HG03457 (cell line): Measurements from ENCODE around the gene GPRASP2.
"Not testable (repeated sequence)": the region's sequence is repeated elsewhere in the genome, so short reads cannot be mapped to it uniquely, and the experiment has no call there.

Experiments
- ATAC-seq: cut with Tn5 transposase; IDR thresholded peaks from one replicate; pipeline ENCODE4 v1.9.1; 2021; ENCODE audit warnings: moderate number of reproducible peaks; ENCODE audit not compliant: unreplicated experiment

The GPRASP2 gene

DNA sequence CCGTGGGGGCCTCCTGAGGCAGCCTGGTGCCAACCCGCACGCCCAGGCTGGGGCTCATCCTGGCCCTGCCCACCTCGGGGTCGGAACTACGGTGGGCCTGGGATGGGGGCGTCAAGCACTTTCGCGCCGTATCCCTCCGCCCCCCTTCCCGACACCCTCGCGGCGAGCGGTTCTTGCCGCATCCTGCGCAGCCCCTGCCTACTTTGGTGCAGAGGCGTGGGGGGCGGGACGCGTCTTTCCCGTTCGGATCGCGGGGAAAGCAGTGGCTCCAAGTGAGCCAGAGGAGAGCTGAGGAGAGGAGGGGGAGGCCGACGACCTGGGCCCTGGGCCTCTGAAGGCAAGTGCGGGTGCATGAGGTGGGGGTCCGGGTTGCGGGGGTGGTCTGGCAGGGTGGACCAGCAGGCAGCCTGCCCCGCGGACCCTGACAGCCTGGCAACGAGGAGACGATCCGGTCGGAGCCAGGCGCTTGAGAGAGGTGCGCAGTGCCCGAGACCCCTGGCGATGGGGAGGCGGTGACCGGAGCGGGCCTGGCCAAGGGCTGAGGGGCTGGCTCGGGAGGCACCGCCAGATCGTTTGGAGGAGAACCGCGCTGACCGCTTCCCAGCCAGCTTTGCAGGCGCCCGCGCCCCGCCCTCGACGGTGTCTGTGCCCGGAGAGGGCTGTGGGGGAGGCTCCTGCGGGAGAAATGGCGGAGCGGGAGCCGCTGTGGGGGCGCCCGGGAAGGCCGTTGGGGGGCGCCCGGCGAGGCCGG, at the start of gene GPRASP2:
TSS of gene GPRASP2 (plus strand) at position 233 of the 751 bp plus-strand sequence. CDS start 2,422 bp downstream, outside the sequence.
- ATAC-seq = no peak

DNA sequence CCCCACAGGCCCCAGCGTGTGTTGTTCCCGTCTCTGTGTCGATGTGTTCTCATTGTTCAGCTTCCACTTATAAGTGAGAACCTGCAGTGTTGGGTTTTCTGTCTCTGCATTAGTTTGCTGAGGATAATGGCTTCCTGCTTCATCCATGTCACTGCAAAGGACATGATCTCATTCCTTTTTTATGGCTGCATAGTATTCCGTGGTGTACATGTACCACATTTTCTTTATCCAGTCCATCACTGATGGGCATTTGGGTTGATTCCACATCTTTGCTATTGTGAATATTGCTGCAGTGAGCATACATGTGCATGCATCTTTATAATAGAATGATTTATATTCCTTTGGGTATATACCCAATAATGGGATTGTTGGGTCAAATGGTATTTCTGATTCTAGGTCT, 48.4 kb upstream of the GPRASP2 start:
- not testable (repeated sequence) for ATAC-seq

DNA sequence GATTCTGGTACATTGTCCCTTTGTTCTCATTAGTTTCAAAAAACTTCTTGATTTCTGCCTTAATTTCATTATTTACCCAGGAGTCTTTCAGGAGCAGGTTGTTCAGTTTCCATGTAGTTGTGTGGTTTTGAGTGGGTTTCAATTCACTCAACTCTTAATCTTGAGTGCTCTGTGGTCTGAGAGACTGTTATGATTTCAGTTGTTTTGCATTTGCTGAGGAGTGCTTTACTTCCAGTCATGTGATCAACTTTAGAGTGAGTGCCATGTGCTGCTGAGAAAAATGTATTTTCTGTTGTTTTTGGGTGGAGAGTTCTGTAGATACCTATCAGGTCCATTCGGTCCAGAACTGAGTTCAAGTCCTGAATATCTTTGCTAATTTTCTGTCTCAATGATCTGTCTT, 45.2 kb upstream of the GPRASP2 start:
- ATAC-seq = not testable (repeated sequence)

DNA sequence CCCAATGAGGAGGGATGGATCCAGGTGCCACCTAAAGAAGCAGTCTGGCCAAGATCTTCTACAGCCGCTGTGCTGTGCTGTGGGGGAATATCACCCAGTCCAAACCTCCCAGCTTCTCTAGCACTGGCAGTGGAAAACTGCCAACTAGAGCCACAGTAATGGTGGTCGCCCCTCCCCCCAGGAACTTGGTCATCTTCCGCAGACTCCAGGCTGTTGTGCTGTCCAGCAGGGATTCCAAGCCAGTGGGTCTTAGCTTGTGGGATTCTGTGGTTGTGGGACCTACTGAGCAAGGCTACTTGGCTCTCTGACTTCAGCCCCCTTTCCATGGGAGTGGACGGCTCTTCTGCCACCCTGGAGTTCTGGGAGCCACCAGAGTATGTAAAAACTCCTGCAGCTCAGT, 42.7 kb upstream of the GPRASP2 start:
- no peak for ATAC-seq

DNA sequence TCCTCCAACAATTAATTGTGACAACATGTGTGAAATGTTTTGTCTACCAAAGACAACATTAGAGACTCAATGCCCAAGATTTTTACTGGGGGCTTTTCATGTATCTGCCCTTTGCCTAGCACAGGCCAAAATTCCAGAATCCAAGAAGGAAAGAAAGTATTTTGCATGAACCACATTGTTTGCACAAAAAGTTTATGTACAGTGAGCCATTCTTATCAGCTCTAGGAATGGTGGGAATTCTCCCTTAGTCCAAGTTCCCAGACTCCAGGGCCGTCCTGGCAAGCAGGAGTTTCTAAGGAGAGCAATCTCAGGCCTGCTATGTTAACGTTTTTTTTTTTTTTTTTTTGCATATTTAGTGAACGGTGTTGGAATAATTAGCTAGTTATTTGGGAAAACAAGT, 39.4 kb upstream of the GPRASP2 start:
- no peak for ATAC-seq

DNA sequence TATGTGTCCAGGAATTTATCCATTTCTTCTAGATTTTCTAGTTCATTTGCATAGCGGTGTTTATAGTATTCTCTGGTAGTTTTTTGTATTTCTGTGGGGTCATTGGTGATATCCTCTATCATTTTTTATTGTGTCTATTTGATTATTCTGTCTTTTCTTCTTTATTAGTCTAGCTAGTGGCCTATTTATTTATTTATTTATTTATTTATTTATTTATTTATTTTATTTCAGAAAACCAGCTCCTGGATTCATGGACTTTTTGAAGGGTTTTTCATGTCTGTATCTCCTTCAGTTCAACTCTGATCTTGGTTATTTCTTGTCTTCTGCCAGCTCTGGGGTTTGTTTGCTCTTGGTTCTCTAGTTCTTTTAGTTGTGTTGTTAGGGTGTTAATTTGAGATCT, 34.8 kb upstream of the GPRASP2 start:
- not testable (repeated sequence) for ATAC-seq

DNA sequence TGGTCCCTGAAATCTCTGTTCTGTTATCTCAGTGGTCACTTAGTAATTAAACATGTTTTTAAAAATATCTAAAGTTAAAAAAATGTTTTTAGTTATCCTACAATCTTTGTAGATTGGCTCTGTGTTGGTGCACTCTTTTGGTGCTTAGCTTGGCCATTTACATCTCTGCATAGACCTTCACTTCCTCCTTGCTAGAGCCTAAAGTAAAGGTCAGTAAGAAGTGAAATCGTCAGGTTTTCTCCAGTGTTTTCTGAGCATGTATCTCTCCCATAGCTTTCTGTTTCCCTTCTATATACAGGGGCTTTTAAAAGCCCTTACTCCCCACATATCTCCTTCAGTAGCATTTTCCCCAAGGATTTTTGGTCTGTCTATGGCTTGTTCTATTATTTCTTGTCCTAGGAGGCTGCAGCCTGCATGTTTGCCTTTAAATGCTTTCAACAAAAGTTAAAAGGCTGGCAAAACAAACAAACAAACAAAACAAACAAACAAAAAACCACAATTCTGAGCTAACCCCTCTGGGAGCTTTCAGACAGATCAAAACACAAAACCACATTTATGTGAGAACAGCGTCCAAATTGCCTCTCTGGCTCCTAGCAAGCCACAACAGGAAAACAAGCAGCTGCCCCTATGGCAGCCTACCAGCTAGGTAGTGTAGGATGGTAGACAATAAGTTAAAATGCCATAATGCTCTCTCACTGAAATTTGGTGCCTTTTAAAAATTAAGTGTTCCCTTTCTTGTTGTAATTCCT, 27.3 kb upstream of the GPRASP2 start:
- no peak for ATAC-seq

DNA sequence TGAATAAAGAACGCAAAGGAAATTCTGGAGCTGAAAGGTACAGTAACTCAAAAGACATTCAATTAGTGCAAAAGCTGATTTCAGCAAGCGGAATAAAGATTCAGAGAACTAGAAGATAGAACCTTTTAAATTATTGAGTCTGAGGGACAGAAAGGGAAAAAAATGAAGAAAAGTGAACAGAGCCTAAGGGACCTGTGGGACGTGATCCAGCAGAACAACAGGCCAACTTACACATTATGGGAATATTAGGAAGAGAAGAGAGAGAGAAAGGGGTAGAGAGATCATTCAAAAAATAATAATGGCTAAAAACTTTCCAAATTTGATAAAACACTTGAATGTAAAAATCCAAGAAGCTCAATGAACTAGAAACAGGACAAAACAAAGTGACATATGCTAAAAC, 17.5 kb upstream of the GPRASP2 start:
- ATAC-seq = no peak

DNA sequence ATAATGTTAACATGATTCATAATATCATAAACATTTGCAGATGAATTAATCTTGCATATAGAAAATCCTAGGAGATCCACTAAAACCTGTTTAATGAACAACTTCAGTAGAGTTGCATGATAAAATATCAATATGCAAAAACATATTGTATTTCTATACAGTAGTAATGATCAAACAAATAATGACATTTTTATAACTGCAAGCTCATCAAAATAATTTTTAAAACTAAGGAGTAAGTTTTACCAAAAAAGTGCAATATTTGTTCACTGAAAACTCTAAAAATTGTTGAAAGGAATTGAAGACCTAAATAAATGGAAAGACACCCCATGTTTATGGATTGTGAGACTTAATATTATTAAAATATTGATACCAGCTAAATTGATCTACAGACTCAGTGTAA, 15.9 kb upstream of the GPRASP2 start:
- ATAC-seq = no peak

DNA sequence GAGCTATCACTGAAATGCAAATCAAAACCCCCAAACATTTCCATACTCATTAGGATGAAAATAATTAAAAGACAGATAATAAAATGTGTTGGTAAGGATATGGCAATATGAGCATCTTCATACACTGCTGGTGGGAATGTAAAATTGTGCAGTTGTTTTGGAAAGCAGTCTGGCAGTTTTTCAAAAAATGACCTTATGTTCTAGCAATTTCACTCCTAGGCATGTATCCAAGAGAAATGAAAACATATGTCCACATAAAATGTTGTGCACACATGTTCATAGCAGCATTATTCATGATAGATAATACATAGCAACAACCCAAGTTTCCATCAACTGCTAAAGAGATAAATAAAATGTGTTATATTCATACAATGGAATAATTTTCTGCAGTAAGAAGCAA, 14.8 kb upstream of the GPRASP2 start:
- ATAC-seq = no peak

DNA sequence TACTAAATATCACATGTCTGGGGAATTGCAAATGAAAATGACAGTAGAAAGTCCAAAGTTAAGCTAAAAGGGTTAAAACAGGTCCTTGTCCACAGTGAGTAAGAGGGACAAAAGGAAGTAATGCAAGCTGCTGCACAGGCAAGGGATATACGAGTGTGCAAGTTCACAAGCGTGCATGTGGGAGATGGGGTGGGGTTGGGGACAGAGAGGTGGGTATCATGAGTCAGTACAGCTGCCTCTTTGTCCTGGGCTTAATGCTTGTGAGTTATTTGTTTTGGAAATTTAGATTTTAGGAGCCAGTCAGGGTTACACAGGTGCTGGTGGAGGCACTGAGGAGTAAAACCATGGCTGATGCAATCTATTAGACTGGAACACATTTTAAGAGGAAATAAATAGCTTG, 3.3 kb upstream of the GPRASP2 start:
- no peak for ATAC-seq

DNA sequence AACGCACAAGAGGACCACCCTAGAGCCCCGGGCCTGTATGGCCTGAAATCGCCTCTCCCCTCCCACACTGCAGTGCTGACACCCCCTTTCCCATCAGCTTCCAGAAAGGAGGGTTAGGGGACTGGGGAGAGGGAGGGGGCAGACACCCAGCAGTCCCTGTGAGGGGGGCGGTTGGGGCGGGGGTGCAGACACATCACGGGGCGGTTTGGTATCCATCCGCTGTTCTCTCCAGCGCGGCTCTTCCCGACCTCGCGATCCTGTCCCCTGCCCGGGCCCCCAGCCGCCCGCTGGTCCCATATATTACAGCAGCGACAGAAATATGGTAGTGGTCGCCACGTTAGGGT, 404 bp upstream of the GPRASP2 start:
- ATAC-seq = no peak

DNA sequence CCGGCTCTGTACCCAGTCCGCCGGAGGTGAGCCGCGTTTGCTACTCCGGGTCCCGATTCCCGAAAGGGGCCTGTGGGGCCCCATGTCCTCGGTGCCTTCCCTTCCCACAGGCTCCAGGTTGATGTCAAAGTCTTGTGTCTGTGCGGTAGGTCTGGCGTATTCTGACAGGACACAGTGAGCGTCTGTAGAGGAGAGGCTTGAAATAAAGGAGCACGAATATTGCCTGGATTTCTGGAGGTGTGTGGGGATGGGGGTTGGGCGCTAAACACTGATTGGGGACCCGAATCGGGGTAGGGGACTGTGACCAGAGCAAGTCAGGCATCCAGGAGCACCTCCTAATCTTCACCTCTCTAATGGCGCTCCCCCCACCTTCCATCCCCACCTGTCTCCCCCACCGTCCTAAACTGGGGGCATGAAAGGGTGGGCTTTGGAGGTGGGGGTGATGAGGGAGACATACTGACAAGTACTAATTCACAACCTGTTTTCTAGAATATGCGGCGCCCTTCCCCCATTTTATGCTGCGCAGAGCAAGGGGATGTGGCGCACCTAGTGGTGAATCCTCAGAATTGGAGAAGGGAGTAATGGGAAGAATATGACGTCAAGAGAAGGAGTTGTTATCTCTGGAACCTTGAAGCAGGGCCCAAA, 855 bp downstream of the GPRASP2 start:
- ATAC-seq = no peak

DNA sequence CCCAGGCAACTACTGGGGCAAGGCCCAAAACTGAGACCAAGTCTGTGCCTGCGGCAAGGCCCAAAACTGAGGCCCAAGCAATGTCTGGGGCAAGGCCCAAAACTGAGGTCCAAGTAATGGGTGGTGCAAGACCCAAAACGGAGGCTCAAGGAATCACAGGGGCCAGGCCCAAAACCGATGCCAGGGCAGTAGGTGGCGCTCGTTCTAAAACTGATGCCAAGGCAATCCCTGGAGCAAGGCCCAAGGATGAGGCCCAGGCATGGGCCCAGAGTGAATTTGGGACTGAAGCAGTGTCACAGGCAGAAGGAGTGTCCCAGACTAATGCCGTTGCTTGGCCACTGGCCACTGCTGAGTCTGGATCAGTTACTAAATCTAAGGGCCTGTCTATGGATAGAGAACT, 2.7 kb downstream of the GPRASP2 start:
- no peak for ATAC-seq

DNA sequence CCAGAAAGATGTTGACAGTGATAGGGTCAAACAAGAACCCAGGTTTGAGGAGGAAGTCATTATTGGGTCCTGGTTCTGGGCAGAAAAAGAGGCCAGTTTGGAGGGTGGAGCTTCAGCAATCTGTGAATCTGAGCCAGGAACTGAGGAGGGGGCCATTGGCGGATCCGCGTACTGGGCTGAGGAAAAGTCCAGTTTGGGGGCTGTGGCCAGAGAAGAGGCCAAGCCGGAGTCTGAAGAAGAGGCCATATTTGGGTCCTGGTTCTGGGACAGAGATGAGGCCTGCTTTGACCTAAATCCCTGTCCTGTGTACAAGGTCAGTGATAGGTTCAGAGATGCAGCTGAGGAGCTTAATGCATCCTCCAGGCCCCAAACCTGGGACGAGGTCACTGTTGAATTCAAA, 3.7 kb downstream of the GPRASP2 start:
- ATAC-seq = no peak

DNA sequence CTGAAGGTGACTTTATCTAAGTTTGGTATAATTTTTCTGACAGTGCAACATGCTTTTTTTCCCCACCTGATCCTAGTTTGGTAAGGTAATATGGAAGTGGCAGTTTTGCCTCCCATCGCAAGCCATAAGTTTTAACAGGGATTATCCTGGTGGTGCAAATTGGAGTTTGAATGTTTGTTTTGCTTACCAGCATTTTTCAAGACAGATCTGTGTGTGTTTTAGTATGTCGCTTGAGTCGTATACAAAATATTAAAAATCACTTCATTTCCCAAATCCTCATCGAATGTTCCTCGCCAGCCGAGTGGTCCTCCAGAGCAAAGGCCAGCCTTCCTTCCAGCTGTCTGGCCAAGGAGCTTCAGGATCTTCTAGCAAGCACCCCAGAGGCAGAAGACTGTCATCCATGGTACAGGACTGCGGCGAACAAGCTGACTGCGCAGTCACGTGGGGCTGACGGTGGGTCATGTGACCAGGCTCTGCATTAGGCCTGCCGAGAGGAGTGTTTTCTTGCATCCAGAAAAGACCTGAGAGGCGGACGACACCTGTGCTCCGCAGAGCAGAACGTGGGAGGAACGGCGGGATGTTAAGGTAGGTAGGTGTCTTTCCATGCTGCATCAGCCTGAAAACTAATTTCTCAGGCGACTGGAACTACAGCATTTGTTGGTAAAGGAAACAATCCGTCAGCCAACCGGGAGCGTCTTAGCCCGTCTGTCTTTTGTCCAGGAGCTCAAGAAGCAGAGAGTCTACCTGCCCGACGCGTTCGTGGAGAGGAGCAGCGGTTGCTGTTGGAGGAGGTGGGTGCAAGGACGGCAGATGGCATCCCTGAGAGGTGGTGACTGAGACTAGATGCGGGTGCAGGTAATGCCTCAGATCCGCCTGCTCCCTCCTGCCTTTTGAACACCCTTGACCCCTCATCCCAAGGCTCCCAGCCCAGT, 8.3 kb downstream of the GPRASP2 start, which contains the start of gene GPRASP3:
TSS of gene GPRASP3 (plus strand) at position 507 of the 932 bp plus-strand sequence. CDS start 28,253 bp downstream, outside the sequence.
- peak; percentile 99 for ATAC-seq

DNA sequence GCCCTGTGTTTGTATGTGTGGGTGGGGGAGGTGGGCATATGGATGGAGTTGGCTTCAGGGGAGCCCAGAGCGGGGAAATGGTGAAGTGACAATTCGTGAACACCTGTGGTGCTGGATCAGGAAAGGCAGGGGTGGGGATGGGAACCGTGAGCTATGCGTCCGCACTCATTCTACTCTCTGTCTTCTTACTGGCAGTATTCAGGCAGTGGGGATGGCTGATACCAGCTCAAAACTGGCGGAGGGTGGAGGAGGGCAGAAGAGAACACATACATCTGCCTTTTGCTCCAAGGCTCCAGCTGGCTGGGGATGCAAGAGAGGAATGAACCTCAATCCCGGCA, 8.9 kb downstream of the GPRASP2 start:
- ATAC-seq = not testable (repeated sequence)

DNA sequence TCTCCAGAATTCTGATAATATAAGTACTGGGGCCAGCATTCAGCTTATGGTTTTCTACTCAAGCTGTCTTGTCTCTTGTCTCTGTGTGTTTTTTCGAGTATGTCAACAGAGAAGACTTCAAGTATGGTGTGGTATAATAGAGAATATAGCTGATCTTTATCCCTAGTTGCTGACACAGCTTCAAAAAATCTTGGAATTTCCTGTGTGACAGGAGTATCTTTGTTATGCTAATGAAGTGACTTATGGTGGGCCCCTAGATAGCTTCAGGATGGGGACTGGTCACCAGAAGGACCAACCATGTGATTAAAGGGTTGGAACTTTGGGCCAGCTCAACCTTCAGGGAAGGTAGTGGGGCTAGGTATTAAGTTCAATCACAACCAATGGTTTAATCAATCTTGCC, 11.2 kb downstream of the GPRASP2 start:
- ATAC-seq = no peak

DNA sequence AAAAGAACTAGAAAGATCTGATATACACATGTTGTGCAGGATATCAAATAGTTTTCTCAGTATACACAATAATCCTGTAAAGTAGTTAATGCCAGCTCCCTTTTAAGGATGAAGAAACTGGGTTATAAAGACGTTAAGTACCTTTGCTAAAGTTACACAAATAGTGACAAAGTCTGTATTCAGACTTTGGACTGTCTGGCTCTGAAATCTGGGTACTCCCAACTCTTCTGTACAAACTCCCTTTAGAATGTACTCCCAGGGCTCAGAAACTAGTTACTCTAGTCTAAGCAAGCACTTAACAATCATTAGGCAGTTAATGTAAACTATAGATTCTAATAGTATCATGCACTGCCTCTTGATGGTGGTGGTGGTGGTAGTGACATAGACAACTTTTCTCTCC, 15.5 kb downstream of the GPRASP2 start:
- ATAC-seq = no peak

DNA sequence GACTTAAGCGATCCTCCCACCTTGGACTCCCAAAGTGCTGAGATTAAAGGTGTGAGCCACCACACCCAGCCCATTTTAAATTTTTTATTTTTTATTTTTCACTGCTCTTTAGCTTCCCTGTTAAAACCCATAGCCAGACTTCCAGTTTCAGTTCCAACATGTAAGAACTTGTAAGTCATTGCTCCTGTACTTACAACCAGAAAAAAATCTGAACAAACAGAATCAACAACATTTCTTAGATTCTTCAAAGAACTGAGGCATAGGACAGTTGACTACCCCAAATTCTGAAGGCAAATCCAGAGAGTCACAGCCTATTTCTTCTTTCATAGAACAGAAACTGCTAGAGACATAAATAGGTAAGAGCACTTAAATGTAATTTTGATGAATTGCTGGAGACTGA, 16.4 kb downstream of the GPRASP2 start:
- ATAC-seq = no peak

DNA sequence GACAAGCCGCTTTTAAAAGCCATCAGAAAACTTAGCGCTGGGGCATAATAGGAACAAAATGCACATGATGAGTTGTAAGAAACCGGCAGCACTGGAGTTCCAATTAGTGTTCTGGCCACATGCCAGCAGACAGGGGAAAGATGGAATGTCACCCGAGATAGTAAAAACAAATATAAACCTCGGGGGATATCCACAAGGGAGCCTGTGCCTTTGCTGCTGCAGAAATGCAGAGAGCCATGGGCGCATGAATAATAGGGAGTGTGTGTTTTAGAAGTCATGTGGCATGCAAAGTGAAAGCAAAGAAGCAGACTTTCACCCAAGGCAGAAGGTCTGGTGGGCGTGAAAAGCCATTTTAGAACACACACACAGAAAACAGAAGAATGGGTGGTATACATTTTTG, 27.4 kb downstream of the GPRASP2 start:
- no peak for ATAC-seq
